NCI-H2196 treated with DMSO at 0.1 percent for 48 hours (cell line): ENCODE measurements around the gene NDOR1.
"Not testable (repeated sequence)": the region's sequence is repeated elsewhere in the genome, so short reads cannot be mapped to it uniquely, and the experiment has no call there.

Experiments used
- DNase-seq: peaks from one replicate; lab custom pipeline; 2025; ENCODE audit not compliant: unreplicated experiment; lab: John Stamatoyannopoulos, UW

Gene NDOR1

GRCh38 chr9:137229903-137230704, 24.6 kb downstream of the NDOR1 start:
- DNase-seq, result no peak

DNA sequence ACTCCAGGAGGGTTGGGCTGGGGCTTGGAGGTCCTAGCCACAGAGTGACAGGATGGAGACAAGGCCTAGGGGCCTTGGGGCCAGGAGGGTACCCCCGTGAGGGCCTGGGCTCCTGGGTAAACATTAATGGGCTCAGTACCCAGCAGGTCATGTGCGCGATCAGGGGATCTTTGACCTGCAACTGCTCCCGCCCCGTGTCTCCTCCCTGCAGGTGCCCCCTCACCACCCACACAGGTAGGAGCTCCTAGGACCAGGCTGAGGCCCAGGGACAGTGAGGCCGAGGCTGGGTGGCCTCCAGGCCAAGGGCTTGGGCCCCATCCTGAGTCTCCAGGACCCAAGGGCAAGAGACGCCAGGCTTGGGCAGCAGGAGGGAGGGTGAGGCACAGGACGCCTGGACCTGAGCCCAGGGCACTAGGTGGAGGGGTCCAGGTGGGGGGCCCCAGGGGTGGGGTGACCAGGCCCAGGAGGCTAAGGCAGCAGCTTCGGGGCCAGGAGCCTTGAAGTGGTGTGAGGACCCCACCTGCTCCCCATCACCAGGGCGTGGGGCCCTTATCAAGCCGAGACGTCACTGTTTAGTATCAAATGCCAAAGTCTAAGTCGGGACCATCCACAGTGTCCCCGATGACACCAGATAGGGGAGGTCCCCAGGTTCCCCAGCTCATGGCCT, 25.3 kb downstream of the NDOR1 start, which contains the start of gene SLC34A3:
TSS of gene SLC34A3 (plus strand) at position 197 of the 667 bp plus-strand sequence. CDS start 802 bp downstream, outside the sequence.
- no peak for DNase-seq

GRCh38 chr9:137231372-137232039, 26.0 kb downstream of the NDOR1 start:
- no peak for DNase-seq

GRCh38 chr9:137232101-137232500, 26.6 kb downstream of the NDOR1 start:
- no peak for DNase-seq

DNA sequence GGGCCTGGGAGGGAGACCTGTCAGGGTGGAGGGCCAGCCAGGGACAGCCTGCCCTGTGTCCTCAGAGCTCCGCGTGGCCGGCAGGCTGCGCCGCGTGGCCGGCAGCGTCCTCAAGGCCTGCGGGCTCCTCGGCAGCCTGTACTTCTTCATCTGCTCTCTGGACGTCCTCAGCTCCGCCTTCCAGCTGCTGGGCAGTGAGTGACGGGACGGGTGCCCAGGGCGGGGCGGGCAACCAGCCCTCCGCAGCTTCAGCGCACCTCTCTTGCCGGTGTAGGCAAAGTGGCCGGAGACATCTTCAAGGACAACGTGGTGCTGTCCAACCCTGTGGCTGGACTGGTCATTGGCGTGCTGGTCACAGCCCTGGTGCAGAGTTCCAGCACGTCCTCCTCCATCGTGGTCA, 27.0 kb downstream of the NDOR1 start:
- DNase-seq, result no peak

DNA sequence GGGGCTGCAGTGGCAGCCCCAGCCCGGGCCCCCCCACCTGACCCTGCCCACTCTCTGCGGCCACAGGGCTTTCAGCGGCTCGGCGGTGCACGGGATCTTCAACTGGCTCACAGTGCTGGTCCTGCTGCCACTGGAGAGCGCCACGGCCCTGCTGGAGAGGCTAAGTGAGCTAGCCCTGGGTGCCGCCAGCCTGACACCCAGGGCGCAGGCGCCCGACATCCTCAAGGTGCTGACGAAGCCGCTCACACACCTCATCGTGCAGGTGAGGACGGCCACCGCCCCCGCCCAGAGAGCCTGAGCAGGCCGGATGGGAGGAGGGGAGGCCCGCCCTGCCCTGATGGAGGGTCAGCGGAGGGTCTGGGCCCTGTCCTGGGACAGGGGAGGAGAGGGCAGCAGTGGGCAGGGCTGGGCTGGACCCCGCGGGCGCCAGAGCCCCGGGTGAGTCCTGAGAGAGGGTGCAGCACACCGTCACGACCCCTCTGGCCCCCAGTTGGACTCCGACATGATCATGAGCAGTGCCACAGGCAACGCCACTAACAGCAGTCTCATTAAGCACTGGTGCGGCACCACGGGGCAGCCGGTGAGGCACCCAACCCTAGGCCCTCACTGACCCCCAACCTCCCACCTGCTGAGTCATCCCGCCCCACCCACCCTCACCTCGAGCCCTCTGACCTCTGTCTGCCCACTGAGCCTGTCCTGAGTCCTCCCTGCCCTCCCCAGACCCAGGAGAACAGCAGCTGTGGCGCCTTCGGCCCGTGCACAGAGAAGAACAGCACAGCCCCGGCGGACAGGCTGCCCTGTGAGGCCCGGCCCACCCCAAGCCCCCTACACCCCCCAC, 27.9 kb downstream of the NDOR1 start:
- DNase-seq, result no peak

GRCh38 chr9:137234055-137234697, 28.7 kb downstream of the NDOR1 start:
- no peak for DNase-seq

DNA sequence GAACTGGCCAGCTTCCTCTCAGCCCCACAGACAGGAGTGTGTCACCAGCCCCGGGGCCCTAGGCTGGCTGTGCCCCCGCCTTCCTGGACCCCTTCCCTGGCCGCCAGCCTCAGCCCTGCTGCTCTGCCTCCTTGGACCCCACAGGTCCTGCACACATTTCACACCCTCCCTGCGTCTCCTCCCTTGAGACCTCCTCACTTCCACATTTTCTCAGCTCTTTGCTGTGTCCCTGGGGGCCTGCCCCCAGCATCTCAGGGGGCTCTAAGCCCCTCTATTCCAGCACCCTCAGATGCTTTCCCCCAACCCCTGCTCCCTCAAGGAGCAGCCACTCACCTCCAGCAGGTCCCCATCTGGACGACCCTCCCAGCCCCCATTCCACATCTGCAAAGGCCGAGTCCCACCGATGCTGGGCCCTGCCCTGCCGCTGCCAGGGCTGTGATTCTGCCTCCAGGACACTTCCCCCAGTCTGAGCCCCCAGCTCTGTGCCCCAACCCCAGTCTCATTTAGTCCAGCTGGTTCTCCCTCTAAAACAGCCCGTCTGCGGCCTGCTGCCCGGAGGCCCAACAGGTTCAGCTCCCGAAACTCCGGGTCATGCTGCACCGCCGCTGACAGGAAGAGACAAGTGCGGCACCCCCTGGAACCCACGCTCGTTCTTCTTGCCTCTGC, 29.4 kb downstream of the NDOR1 start:
- DNase-seq, result no peak

- no peak for DNase-seq
These were observed 30.1 kb downstream of the NDOR1 start for GRCh38 chr9:137235424-137236237.

DNA sequence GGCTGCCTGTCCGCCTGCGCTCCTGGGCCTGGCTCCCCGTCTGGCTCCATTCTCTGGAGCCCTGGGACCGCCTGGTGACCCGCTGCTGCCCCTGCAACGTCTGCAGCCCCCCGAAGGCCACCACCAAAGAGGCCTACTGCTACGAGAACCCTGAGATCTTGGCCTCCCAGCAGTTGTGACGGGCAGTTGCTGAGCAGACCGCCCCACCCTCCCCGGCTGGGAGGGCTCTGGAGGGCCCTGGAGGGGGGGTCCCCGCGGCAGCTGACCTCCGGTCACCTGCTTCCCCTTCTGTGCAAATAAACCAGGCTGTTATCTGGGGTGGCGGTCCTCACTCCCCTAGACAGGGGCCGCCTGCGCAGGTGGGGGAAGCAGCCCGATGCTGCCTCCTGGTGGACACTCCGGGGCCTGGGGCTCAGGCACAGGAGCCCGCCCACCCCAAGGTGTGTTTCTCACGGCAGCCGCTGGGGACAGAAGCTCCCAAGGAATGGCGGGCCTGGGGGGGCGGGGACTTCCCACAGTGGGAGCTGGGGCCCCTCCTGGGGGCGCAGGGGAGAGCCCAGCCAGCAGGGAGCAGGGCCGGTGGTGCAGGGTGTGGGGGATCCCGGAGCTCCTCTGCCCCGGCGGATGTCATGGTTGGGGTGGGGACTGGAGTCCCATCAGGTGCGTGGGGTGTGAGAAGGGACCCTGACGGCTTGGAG, 30.9 kb downstream of the NDOR1 start:
- peak; percentile 67 for DNase-seq

DNA sequence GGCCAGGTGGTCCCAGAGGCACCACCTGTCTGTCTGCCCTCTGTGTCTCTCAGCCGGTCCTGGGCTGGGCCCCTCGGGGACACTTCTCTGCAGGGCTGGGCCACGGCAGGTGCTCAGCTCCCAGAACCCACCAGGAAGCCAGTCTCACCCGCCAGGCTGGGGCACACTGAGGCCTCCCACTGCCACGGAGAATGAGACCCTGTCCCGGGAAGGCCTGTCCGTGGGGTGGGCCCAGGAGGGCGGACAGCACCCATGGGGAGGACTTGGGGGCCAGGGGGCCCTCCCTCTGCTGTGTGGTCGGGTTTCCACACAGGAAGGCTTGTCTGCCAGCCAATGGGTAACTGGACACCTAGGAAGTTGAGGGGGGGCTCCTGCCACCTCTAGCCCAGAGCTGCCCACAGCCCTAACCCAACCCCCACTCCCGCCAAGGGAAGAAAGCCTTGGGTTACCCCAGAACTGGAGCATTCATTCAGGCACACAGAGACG, 31.5 kb downstream of the NDOR1 start:
- DNase-seq, result peak; percentile 63

GRCh38 chr9:137237759-137238726, 32.5 kb downstream of the NDOR1 start:
- peak; percentile 80 for DNase-seq

GRCh38 chr9:137239541-137240200, 34.2 kb downstream of the NDOR1 start:
- DNase-seq, result not testable (repeated sequence)

DNA sequence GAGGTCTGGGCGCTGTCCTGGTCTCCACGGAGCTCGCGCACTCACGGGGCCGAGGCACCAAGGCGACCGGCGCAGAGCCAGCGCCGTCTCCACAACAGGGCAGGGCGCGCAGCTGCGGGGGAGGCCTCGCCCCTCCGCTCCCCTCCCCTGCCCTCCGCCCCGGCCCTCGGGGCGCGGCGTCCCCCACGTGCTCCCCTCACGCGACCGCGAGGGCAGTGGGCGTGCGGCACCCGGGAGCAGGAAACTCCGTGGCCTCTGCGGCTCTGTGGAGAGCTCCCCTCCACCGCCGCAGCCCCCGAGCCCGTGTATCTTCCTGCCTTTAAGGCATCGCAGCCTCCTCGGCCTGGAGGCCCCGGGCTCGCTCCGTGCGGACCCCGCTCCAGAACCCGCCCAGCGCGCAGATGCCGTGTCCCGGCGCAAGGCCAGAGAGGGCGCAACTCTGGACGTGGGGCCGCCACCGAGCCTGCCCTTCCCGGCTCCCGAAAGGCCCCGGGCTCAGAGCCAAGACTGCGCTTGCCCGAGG, 34.9 kb downstream of the NDOR1 start:
- peak; percentile 32 for DNase-seq

GRCh38 chr9:137240841-137241489, 35.5 kb downstream of the NDOR1 start, which contains the start of gene TUBB4B:
TUBB4B (plus strand) TSS chr9:137241287; CDS start chr9:137241361, 74 bp downstream.
- peak; percentile 99 for DNase-seq
